ENCODE measurements around the gene RDX. TPM values are rescaled to one million over a fixed set of nuclear protein-coding genes. Genes with fewer than 3 reads are reported as not detected.

Gene RDX
- total and polyA plus RNA-seq, 2 of the 4 experiments (the other 2 are of a cell fraction): 61.1 to 72.4 TPM

- no peak overlapping the region for H3K4me2 ChIP-seq (ENCODE audit: low read depth, low read length)
Observed at GRCh38 chr11:110200836-110201235, 95.6 kb downstream of the RDX start.

More at GRCh38 chr11:110200836-110201235, 95.6 kb downstream of the RDX start:
- no peak overlapping the region for H3K18ac ChIP-seq (ENCODE audit: low read depth, low read length)
- WGBS, 2 experiments (ENCODE audit: extremely low coverage in 2 of 2, insufficient read length in 1 of 2): no CpG with 5 or more reads among the region's 10 CpGs
- in situ Hi-C loops (cut with MboI; ENCODE audit: low sequenced_read_pairs) (loop anchor here (5.0 to 25.0 kb wide), 3 partner anchors 171 to 1236 kb away; no protein-coding TSS in a partner anchor), dilution Hi-C loops (cut with HindIII; ENCODE audit: low sequenced_read_pairs, unreplicated experiment) (no loop called here), intact Hi-C loops (cut with micrococcal nuclease) (loop anchor here (1.0 to 10.0 kb wide), 6 partner anchors 166 to 1244 kb away; no protein-coding TSS in a partner anchor)
- H2BK5ac ChIP-seq (ENCODE audit: low read depth, low read length, poor library complexity, severe bottlenecking): no peak overlapping the region
- H3K27me3 ChIP-seq (ENCODE audit: control insufficient read depth, insufficient read depth, low read length): no peaks in the 10 kb centered on the region
- no peaks in the 10 kb centered on the region for H3K36me3 ChIP-seq (ENCODE audit: control insufficient read depth, insufficient read depth, low read length)
- no peak for DNase-seq
- no peaks in the 10 kb centered on the region for H4K20me1 ChIP-seq (ENCODE audit: insufficient read depth, low read length)
- H2BK20ac ChIP-seq (ENCODE audit: low read depth, low read length): no peak overlapping the region
- H3K4me3 ChIP-seq (ENCODE audit: insufficient read depth, low read depth, low read length): no peak overlapping the region
- no peak overlapping the region for H2AFZ ChIP-seq (replicated peaks; ENCODE audit: low read length, poor library complexity)
- H3K27ac ChIP-seq (ENCODE audit: insufficient read depth, low read length): no peak overlapping the region
- TF ChIP-seq MXI1 (IDR thresholded peaks at IDR 0.05; ENCODE audit: borderline replicate concordance, low read depth, low read length) (no peak), CEBPB (IDR thresholded peaks at IDR 0.05; ENCODE audit: low read depth, low read length) (no peak), USF2 (IDR thresholded peaks at IDR 0.05; ENCODE audit: low read depth, low read length) (no peak), RCOR1 (IDR thresholded peaks at IDR 0.05; ENCODE audit: insufficient replicate concordance, low read length) (no peak), RAD21 (IDR thresholded peaks at IDR 0.05; ENCODE audit: low read length) (no peak), CHD1 (IDR thresholded peaks at IDR 0.05; ENCODE audit: low read depth, low read length) (no peak), ELK1 (IDR thresholded peaks at IDR 0.05; ENCODE audit: borderline replicate concordance, low read depth, low read length) (no peak), RFX5 (IDR thresholded peaks at IDR 0.05; ENCODE audit: low read depth, low read length) (no peak), BHLHE40 (IDR thresholded peaks at IDR 0.05; ENCODE audit: low read depth, low read length) (no peak), MAFK (IDR thresholded peaks at IDR 0.05; ENCODE audit: low read depth, low read length) (no peak), NFE2L2 (IDR thresholded peaks at IDR 0.05; ENCODE audit: low read depth, low read length) (no peak), POLR2A (IDR thresholded peaks at IDR 0.05; ENCODE audit: low read depth, low read length) (no peak), CTCF (conservative IDR thresholded peaks at IDR 0.05; ENCODE audit: low read depth, low read length) (no peak), MAZ (IDR thresholded peaks at IDR 0.05; ENCODE audit: borderline replicate concordance, low read depth, low read length) (no peak), FOS (IDR thresholded peaks at IDR 0.05; ENCODE audit: low read depth, low read length) (no peak), SMC3 (IDR thresholded peaks at IDR 0.05; ENCODE audit: low read depth, low read length) (no peak)
- no peak overlapping the region for H3K9ac ChIP-seq (ENCODE audit: low read depth, low read length)
- H2AK9ac ChIP-seq (replicated peaks; ENCODE audit: low read depth, low read length, poor library complexity): no peak overlapping the region
- no peak overlapping the region for H3K14ac ChIP-seq (replicated peaks; ENCODE audit: low read depth, low read length)
- ChIA-PET CTCF (interaction anchor here (1.0 to 2.4 kb wide), 8 partner anchors 161 to 246 kb away, joined by 3 to 18 read pairs (median 6); partner anchors contain the start of gene FDX1), POLR2A (ENCODE audit: unreplicated experiment) (no interaction called here)
- peaks cover 11% of the 10 kb centered on the region; the same call in 1 of the 2 replicates for H3K9me1 ChIP-seq (ENCODE audit: insufficient read depth, low read length)
- H3K23ac ChIP-seq (ENCODE audit: low read depth, low read length): no peak overlapping the region
- no peaks in the 10 kb centered on the region for H3K79me1 ChIP-seq (ENCODE audit: low read depth in 1 of 2, low read length in 2 of 2)
- no peak overlapping the region for H4K91ac ChIP-seq (ENCODE audit: insufficient read depth, low read depth, low read length)
- no peak for ATAC-seq (ENCODE audit: low read depth)
- H2BK120ac ChIP-seq (ENCODE audit: low read depth, low read length): no peak overlapping the region
- no peak overlapping the region for H3K56ac ChIP-seq (ENCODE audit: extremely low read depth, insufficient read depth, low read length)
- BruUV-seq (replicated peaks): no TSS peak
- no peak overlapping the region for H4K5ac ChIP-seq (ENCODE audit: low read depth, low read length)
- no peak overlapping the region for H2BK15ac ChIP-seq (ENCODE audit: low read depth, low read length)
- no peak overlapping the region for H3K4ac ChIP-seq (ENCODE audit: low read depth, low read length)
- H3K9me3 ChIP-seq (ENCODE audit: control insufficient read depth, insufficient read depth, low read length): no peaks in the 10 kb centered on the region
- peaks cover 11% of the 10 kb centered on the region for H3K4me1 ChIP-seq (ENCODE audit: control insufficient read depth, insufficient read depth, low read length)
- no peak overlapping the region for H2AK5ac ChIP-seq (ENCODE audit: low read depth, low read length)
- H4K8ac ChIP-seq (ENCODE audit: low read depth in 2 of 2, low read length in 2 of 2): no peak overlapping the region
